IgD-negative memory B cell (primary cell): ENCODE data around the gene SREBF1. TPM values are rescaled to one million over a fixed set of nuclear protein-coding genes. Genes with fewer than 3 reads are reported as not detected.
A peak's percentile ranks its signal among the peaks of the same experiment; 100 is the strongest.

ENCODE experiments used
- H3K27ac Mint-ChIP-seq, 3 donors: one replicate each; pipeline ENCODE4 v1.8.0; 2020 to 2022; ENCODE audit warnings: mild to moderate bottlenecking in 3 of 3, mixed read lengths in 3 of 3, moderate library complexity in 1 of 3
- H3K27me3 Mint-ChIP-seq: one replicate; pipeline ENCODE4 v1.8.0; 2021; ENCODE audit warnings: mixed read lengths
- H3K36me3 Mint-ChIP-seq: one replicate; pipeline ENCODE4 v1.8.0; 2020; ENCODE audit warnings: mild to moderate bottlenecking, mixed read lengths
- H3K4me1 Mint-ChIP-seq, 3 donors: one replicate each; pipeline ENCODE4 v1.8.0; 2020 to 2022; ENCODE audit warnings: mixed read lengths in 3 of 3, mild to moderate bottlenecking in 1 of 3
- H3K4me3 Mint-ChIP-seq, 4 donors: one replicate each; pipeline ENCODE4 v1.8.0; 2020 to 2022; ENCODE audit warnings: mild to moderate bottlenecking in 4 of 4, mixed read lengths in 4 of 4, moderate library complexity in 3 of 4
- H3K9me3 Mint-ChIP-seq, 3 donors: one replicate each; pipeline ENCODE4 v1.8.0; 2020 to 2021; ENCODE audit warnings: mixed read lengths in 3 of 3, mild to moderate bottlenecking in 1 of 3
- polyA plus RNA-seq: library from polyadenylated mRNA; unstranded; fragments of 300-500 nt; fragmentation: Illumina TruSeq; gene quantifications from one replicate; pipeline ENCODE4 v1.2.3, GENCODE V29; 2021

The SREBF1 gene
- polyA plus RNA-seq, 1 donor from 2014 or later = 9.1 TPM

DNA sequence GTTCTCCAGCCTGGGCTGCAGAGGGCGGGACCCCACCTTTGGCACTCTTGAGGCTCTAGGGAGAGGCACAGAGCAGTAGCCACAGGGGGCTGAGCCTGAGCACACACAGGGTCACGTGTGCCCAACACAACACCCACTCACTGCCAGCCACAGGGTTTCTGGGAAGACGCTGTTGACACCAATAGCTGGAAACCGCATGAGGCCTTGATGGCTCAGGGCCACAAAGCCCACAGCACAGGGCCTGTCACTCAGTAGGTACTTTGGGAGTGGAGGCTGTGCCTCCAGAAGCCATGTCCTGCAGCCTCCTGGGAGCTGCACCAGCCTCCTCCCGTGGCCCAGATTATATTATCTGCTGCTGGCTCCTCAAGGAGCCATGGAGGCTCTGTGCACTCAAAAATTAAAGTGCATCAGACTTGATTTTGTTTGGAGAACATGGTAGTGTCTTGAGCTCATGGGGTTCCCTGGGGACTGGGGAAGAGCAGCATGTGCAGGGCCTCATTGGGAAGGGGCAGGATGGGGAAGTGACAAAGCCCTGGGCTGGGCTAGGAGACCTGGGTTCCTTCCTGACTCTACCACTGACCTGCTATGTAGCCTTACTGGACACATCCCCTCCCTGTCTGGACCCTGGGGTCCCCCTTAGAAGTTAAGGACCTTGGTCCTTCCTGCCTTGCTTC, 12.5 kb upstream of the SREBF1 start:
- Mint-ChIP-seq H3K4me1 (peaks cover 7 to 9% (median 9%) of the 10 kb centered on the region in 3 donors), H3K36me3 (peaks cover 5% of the 10 kb centered on the region), H3K27ac (peak overlapping the region in 2 of 3 donors; percentile 57 to 74), H3K9me3 (no peaks in the 10 kb centered on the region), H3K4me3 (peak overlapping the region in 1 of 4 donors; percentile 79), H3K27me3 (no peaks in the 10 kb centered on the region)

DNA sequence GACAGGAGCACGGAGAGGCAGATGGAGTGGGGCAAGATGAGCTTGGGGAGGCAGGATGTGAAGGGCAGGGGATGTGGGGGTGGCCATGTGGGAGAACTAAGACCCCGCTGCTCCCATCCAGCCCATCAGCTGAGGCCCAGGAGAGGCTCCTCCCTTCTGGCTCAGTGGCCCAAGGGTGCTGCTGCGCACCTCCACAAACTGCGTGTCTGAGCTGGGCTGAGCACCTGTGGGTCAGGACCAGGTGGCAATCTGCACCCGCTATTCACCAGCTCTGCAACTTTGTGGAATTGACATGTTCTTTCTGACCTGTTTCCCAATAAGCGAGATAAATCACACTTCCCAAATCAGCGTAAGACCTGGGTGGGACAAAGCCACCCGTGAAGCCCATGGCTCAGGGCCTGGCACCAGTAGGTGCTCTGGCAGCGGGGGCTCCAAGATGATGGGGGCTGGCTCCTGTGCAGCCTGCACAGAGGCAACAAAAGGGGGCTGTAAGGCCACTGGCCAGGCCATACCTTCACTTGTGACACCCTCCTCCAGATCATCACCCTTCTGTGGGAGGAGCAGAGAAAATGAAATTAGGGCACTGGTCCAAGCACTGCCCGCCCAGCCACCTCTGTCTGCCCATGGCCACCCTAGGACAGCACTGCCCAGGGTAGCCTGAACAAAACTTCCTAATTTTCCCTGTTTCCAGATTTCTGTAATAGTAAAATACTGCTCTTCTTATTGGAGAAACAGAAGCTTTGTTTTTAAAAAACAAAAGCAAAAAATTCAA, 11.7 kb upstream of the SREBF1 start:
- H3K27me3 Mint-ChIP-seq = no peaks in the 10 kb centered on the region
- H3K4me3 Mint-ChIP-seq = peak overlapping the region in 2 of 4 donors; percentile 47 to 79
- peaks cover 7 to 9% (median 9%) of the 10 kb centered on the region in 3 donors for H3K4me1 Mint-ChIP-seq
- peaks cover 5% of the 10 kb centered on the region for H3K36me3 Mint-ChIP-seq
- no peak overlapping the region for H3K27ac Mint-ChIP-seq
- H3K9me3 Mint-ChIP-seq = no peaks in the 10 kb centered on the region

GRCh38 chr17:17847726-17848125, 10.9 kb upstream of the SREBF1 start:
- H3K9me3 Mint-ChIP-seq = no peaks in the 10 kb centered on the region
- H3K4me1 Mint-ChIP-seq = peaks cover 7 to 9% (median 9%) of the 10 kb centered on the region in 3 donors
- H3K4me3 Mint-ChIP-seq = no peak overlapping the region

DNA sequence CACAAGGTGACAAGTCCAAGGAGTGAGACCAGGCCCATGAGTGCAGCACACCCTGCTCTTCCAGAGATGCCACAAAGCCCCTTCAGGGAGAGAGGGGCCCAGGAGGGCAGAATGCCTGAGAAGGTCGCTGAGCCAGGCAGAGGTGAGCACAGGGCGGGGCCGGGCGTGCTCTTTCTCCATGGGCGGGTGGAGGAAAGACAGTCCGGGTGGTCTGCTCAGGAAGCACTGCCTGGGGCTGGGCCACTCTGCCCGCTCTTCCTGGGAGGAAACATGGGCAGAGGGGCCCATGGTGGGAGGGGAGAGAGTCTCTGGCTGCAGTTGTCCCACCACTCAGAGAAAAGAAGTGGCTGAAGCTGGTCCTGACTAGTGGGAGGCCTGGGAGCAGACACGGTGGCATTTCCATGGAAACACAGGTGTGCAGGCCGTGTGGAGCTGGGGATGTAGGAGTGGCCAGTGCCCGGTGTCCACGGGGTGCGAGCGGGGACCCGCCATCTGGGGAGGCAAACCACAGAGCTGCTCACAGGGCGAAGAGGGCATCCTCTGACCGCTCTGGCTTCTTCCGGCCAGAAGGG, 10.4 kb upstream of the SREBF1 start:
- H3K36me3 Mint-ChIP-seq = peaks cover 5% of the 10 kb centered on the region

More at GRCh38 chr17:17847726-17848125, 10.9 kb upstream of the SREBF1 start:
- Mint-ChIP-seq H3K27me3 (no peaks in the 10 kb centered on the region), H3K36me3 (peaks cover 5% of the 10 kb centered on the region), H3K27ac (no peak overlapping the region)

DNA sequence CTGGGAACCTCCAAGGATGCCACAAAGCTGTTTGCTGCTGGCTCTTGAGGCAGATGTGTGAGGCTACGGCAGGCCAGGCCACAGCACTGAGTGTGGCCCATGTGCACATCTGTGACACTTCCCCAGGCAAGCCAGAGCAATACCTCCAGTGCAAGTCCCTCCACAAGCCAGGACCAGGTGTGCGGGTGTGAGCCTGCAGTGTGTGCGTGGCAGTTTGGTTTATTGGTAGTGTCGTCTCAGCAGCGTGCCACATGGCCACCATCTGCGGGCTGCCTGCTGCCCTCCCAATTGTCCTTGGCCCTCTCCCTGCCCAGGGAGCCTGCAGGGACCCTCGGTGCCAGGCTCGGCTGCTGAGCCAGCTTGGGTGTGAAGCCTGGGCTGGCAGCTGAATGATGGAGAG, 9.9 kb upstream of the SREBF1 start:
- peak overlapping the region in 2 of 4 donors; percentile 45 to 47 for H3K4me3 Mint-ChIP-seq
- H3K9me3 Mint-ChIP-seq = no peaks in the 10 kb centered on the region
- peaks cover 7 to 9% (median 8%) of the 10 kb centered on the region in 3 donors for H3K4me1 Mint-ChIP-seq
- H3K27me3 Mint-ChIP-seq = no peaks in the 10 kb centered on the region
- H3K27ac Mint-ChIP-seq = no peak overlapping the region
- peaks cover 5% of the 10 kb centered on the region for H3K36me3 Mint-ChIP-seq

More for the DNA sequence above, 10.4 kb upstream of the SREBF1 start:
- H3K9me3 Mint-ChIP-seq = no peaks in the 10 kb centered on the region
- H3K27ac Mint-ChIP-seq = no peak overlapping the region
- no peaks in the 10 kb centered on the region for H3K27me3 Mint-ChIP-seq
- H3K4me3 Mint-ChIP-seq = peak overlapping the region in 2 of 4 donors; percentile 45 to 81
- H3K4me1 Mint-ChIP-seq = peaks cover 7 to 9% (median 9%) of the 10 kb centered on the region in 3 donors

GRCh38 chr17:17846003-17846402, 9.2 kb upstream of the SREBF1 start:
- no peaks in the 10 kb centered on the region for H3K9me3 Mint-ChIP-seq
- H3K36me3 Mint-ChIP-seq = peaks cover 5% of the 10 kb centered on the region
- no peak overlapping the region for H3K27ac Mint-ChIP-seq
- H3K27me3 Mint-ChIP-seq = no peaks in the 10 kb centered on the region
- H3K4me3 Mint-ChIP-seq = no peak overlapping the region
- peaks cover 5 to 10% (median 9%) of the 10 kb centered on the region in 3 donors for H3K4me1 Mint-ChIP-seq

GRCh38 chr17:17845046-17845775, 8.4 kb upstream of the SREBF1 start:
- H3K4me1 Mint-ChIP-seq = peaks cover 3 to 12% (median 9%) of the 10 kb centered on the region in 3 donors
- peaks cover 5% of the 10 kb centered on the region for H3K36me3 Mint-ChIP-seq
- H3K9me3 Mint-ChIP-seq = no peaks in the 10 kb centered on the region
- no peaks in the 10 kb centered on the region for H3K27me3 Mint-ChIP-seq
- H3K4me3 Mint-ChIP-seq = no peak overlapping the region
- H3K27ac Mint-ChIP-seq = no peak overlapping the region

DNA sequence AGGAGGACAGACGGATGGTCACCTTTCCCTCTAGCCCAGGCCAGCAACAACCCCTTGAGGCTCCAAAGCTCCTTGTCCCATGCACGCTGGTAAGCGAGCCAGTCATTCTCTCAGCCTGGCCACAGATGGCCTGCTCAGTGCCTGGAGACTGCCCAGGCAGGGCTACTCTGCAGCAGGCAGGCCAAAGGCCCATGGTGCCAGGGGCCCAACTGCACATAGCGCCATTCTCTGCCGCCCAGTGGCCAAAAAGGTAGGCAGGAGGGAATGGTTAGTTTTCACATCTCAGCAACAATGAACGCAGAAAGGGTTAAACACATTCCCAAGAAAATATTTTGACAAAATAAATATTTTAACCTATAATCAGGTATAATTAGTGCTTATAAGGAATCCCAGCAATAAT, 7.7 kb upstream of the SREBF1 start:
- Mint-ChIP-seq H3K27me3 (no peaks in the 10 kb centered on the region), H3K4me3 (peak overlapping the region in 2 of 4 donors; percentile 30 to 43), H3K27ac (no peak overlapping the region), H3K9me3 (no peaks in the 10 kb centered on the region), H3K4me1 (peaks cover 4 to 8% (median 7%) of the 10 kb centered on the region in 3 donors), H3K36me3 (peaks cover 3% of the 10 kb centered on the region)

DNA sequence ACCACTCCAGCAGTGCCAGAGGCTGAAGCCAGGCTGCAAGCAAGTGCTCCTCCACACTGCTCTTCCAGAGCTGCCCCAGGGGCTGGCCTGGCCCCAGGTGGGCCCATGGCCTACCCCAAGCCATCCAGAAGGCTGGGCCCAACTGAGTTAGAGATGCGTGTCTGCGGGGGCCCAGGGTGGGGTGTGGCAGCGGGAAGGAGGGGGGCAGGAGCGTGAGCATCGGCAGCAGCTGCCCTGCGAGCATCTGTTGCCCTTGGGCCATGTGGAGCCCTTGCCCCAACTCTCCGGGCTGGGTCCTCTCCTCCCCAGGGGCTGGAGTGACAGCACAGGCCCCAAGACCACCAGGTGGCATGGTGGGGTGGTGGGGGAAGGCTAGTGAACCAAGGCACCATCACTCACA, 7.3 kb upstream of the SREBF1 start:
- Mint-ChIP-seq H3K9me3 (no peaks in the 10 kb centered on the region), H3K27ac (no peak overlapping the region), H3K4me3 (peak overlapping the region in 1 of 4 donors; percentile 43), H3K4me1 (peaks cover 5 to 9% (median 8%) of the 10 kb centered on the region in 3 donors), H3K36me3 (peaks cover 3% of the 10 kb centered on the region), H3K27me3 (no peaks in the 10 kb centered on the region)

DNA sequence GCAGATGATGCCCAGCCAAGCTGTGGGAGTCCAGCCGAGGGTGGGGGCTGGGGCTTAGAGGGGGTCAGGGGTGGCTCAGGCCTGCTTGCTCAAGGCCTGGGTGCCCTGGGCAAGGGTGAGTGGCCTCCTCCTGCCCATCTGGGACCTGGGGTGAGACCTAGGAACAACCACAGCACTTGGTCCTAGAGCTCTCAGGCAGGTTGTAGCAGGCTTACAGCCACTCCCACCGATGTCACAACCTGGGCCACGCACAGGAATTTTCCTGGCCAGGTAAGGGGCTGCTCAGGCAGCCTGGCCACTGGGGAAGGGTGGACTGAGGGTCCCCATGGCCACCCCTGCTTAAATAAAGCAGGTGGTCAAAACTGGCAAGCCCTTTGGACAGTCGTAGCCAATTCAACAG, 6.3 kb upstream of the SREBF1 start:
- Mint-ChIP-seq H3K27me3 (no peaks in the 10 kb centered on the region), H3K36me3 (peaks cover 3% of the 10 kb centered on the region), H3K4me3 (no peak overlapping the region), H3K9me3 (no peaks in the 10 kb centered on the region), H3K4me1 (peaks cover 7 to 11% (median 9%) of the 10 kb centered on the region in 3 donors), H3K27ac (no peak overlapping the region)

GRCh38 chr17:17842111-17842876, 5.5 kb upstream of the SREBF1 start:
- Mint-ChIP-seq H3K4me1 (peaks cover 8 to 13% (median 9%) of the 10 kb centered on the region in 3 donors), H3K4me3 (peak overlapping the region in 2 of 4 donors; percentile 37 to 69), H3K36me3 (peaks cover 3% of the 10 kb centered on the region), H3K27me3 (no peaks in the 10 kb centered on the region), H3K9me3 (no peaks in the 10 kb centered on the region), H3K27ac (peak overlapping the region in 2 of 3 donors; percentile 80 to 100)

GRCh38 chr17:17841601-17842025, 4.8 kb upstream of the SREBF1 start:
- Mint-ChIP-seq H3K36me3 (no peaks in the 10 kb centered on the region), H3K4me1 (peaks cover 12 to 17% (median 12%) of the 10 kb centered on the region in 3 donors), H3K27ac (peak overlapping the region in 1 of 3 donors; percentile 100), H3K27me3 (no peaks in the 10 kb centered on the region), H3K9me3 (no peaks in the 10 kb centered on the region), H3K4me3 (peak overlapping the region; percentile 38 to 86 (median 62))

- Mint-ChIP-seq H3K36me3 (no peaks in the 10 kb centered on the region), H3K4me3 (peak overlapping the region; percentile 69 to 86 (median 78)), H3K27me3 (no peaks in the 10 kb centered on the region), H3K4me1 (peaks cover 14 to 18% (median 15%) of the 10 kb centered on the region in 3 donors), H3K9me3 (no peaks in the 10 kb centered on the region), H3K27ac (peak overlapping the region in 2 of 3 donors; percentile 89 to 100)
Measured at GRCh38 chr17:17840751-17841591, 4.2 kb upstream of the SREBF1 start.
